ENCODE measurements around the gene MRTFB.
"Not testable (repeated sequence)": the region's sequence is repeated elsewhere in the genome, so short reads cannot be mapped to it uniquely, and the experiment has no call there.

MRTFB gene, protein sequence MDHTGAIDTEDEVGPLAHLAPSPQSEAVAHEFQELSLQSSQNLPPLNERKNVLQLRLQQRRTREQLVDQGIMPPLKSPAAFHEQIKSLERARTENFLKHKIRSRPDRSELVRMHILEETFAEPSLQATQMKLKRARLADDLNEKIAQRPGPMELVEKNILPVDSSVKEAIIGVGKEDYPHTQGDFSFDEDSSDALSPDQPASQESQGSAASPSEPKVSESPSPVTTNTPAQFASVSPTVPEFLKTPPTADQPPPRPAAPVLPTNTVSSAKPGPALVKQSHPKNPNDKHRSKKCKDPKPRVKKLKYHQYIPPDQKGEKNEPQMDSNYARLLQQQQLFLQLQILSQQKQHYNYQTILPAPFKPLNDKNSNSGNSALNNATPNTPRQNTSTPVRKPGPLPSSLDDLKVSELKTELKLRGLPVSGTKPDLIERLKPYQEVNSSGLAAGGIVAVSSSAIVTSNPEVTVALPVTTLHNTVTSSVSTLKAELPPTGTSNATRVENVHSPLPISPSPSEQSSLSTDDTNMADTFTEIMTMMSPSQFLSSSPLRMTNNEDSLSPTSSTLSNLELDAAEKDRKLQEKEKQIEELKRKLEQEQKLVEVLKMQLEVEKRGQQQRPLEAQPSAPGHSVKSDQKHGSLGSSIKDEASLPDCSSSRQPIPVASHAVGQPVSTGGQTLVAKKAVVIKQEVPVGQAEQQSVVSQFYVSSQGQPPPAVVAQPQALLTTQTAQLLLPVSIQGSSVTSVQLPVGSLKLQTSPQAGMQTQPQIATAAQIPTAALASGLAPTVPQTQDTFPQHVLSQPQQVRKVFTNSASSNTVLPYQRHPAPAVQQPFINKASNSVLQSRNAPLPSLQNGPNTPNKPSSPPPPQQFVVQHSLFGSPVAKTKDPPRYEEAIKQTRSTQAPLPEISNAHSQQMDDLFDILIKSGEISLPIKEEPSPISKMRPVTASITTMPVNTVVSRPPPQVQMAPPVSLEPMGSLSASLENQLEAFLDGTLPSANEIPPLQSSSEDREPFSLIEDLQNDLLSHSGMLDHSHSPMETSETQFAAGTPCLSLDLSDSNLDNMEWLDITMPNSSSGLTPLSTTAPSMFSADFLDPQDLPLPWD

DNA sequence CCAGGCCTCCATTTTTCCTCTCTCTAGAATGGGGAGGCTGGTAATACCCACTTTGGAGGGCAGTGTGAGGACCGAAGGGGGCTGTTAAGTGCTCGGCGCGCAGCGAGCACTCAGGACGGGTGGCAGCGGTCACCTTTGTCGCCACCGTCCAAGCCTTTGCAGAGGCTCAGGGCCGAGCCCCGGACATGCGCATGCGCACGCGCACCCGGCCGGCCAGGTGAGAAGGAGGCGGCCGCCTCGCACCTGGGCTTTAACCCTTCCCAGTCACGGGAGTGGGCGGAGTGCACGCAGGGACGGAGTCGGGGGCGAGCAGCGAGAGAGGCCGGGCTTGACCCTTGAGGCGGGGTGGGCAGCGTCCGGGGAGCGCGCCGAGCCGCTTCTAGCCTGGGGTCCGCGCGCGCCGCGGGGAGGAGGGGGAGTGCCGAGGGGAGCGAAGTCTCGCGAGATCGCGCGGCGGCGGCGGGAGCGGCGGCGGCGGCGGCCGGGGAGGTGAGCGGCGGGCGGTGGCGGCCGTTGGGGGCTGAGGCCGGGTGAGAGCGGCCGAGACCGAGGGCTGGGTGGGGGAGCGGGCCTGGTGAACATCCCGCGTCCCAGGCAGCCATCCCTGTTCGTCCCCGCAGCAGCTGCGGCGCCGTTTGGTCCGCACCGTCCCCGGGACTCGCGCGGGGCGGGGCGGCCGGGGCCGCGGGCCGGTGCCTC lies at the start of gene MRTFB:
Gene MRTFB, plus strand, starts transcription at position 443 of the 699 bp plus-strand sequence. CDS start 69,288 bp downstream, outside the sequence.
- peak in 12 of 14 donors; percentile 9 to 77 (median 44) for DNase-seq

DNA sequence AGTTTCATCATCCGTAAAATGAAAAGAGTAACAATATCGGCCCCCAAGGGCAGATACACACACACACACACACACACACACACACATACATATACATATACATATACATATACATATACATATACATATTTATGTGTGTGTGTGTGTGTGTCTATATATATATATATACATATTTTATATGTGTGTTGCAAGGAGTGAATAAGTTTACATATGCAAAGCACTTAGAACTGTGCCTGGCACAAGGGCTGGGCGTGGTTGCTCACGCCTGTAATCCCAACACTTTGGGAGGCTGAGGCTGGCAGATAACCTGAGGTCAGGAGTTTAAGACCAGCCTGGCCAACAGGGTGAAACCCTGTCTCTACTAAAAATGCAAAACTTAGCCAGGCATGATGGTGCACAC lies 47.6 kb upstream of the MRTFB start:
- DNase-seq: not testable (repeated sequence)

DNA sequence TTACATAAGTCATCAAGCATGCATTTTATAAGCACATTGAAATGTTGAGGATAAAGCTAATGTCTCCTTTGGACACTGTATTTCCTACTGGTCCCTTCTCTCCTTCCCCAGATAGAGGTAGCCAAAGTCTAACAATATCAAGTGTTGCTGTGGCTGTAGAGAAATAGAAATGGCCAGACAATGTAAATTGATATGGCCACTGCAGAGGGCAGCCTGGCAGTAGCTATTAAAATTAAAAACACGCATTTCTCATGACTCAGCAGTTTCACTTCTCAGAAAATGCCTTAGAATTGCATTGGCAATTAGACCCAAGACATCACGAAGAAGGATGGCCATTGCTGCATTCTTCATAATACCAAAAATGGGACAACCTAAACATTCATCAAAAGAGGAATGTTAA lies 46.8 kb upstream of the MRTFB start:
- DNase-seq: no peak

DNA sequence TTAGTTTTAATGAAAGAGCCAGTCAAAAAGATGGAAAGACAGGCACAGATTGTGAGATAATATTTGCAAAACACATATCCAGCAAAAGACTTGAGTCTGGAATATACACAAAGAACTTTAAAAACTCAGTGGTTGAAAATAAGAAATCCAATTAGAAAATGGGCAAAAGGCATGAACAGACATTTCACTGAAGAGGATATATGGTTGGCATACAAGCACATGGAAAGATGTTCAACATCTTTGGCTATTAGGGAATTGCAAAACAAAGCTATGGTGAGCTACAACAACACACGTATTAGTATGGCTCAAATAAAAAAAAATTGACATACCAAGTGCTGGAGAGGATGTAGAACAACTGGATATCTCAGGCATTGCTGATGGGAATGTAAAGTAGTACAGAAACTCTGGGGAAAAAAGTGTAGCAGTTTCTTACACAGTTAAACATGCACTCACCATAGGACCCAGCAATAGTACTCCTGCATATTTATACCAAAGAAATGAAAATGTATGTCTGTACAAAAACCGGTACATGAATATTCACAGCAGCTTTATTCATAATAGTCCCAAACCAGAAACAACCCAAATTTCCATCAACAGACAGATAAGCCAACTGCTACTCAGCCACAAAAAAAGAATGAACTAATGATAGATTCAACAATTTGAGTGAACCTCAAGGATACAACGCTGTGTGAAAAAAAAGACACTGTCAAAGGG lies 44.4 kb upstream of the MRTFB start:
- DNase-seq: no peak

GRCh38 chr16:14028202-14028601 lies 42.9 kb upstream of the MRTFB start:
- no peak for DNase-seq

DNA sequence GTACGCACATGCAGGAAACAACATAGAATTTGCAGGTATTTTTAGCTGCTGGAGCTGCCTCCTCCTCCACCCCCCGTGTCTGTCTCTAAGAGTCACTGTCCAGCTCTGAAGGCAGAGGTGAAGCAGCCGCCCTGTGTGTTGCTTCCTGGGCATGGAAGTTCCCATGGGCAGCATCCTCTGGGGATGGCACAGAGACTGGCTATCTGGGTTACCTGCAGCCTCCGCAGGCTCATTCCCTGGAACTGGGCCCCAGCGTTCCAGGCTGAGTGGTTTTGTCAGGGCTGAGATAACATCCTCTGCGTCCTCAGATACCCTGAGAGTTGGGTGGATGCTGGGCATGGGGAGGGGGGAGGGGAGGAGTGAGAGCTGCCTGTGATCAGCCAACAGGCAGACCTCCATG lies 41.5 kb upstream of the MRTFB start:
- DNase-seq: no peak

- no peak for DNase-seq
Measured at GRCh38 chr16:14035092-14035491, 36.0 kb upstream of the MRTFB start.

- no peak for DNase-seq
Measured at GRCh38 chr16:14036889-14037288, 34.2 kb upstream of the MRTFB start.

DNA sequence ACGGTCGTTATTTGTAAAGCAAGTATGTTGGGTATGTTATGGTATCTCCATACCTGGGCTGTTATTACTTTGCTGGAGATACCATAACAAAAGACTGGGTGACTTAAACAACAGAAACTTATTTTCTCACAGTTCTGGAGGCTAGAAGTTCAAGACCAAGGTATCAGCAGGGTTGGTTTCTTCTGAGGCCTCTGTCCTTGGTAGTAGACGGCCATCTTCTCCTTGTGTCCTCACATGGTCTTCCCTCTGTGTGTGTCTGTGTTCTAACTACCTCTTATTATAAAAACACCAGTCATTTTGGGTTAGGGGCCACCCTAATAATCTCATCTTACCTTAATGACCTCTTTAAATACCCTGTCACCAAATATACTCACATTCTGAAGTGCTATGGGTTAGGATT lies 33.2 kb upstream of the MRTFB start:
- no peak for DNase-seq

DNA sequence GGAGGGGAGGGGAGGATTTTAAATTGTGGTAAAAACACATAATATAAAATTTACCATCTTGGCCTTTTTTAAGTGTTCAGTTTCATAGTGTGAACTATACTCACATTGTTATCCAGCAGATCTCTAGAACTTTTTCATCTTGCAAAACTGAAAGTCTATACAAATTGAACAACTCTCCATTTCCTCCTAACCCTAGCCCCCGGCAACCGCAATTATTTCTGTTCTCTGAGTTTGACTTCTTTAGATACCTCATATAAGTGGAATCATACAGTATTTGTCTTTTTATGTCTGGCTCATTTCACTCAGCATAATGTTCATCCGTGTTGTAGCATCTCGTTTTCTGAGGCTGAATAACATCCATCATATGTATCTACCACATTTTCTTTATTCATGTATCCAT lies 30.0 kb upstream of the MRTFB start:
- DNase-seq: no peak

DNA sequence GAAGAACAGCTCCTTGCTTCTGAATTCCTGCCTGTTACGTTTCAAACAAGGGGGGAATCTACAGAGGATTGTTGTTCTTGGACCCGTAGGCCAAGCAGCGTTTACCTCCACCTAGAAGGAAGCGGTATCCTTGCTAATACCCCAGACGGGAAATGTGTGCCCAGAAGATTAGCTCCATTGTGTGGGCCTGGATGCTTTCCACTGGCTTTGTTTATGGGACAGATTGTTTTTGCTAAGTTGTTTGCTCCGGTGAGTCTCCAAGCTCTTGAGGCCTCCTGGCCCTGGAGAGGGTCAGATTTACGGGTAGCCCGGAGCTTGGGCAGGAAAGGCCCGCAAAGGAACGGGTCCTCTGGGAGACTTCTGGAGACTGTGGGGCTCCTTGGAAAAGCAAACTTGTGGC lies 28.4 kb upstream of the MRTFB start:
- DNase-seq: no peak

- no peak for DNase-seq
Measured at GRCh38 chr16:14043278-14043677, 27.8 kb upstream of the MRTFB start.

- no peak for DNase-seq
Measured at GRCh38 chr16:14043793-14044192, 27.3 kb upstream of the MRTFB start.

GRCh38 chr16:14047121-14047859 lies 23.8 kb upstream of the MRTFB start:
- not testable (repeated sequence) for DNase-seq

DNA sequence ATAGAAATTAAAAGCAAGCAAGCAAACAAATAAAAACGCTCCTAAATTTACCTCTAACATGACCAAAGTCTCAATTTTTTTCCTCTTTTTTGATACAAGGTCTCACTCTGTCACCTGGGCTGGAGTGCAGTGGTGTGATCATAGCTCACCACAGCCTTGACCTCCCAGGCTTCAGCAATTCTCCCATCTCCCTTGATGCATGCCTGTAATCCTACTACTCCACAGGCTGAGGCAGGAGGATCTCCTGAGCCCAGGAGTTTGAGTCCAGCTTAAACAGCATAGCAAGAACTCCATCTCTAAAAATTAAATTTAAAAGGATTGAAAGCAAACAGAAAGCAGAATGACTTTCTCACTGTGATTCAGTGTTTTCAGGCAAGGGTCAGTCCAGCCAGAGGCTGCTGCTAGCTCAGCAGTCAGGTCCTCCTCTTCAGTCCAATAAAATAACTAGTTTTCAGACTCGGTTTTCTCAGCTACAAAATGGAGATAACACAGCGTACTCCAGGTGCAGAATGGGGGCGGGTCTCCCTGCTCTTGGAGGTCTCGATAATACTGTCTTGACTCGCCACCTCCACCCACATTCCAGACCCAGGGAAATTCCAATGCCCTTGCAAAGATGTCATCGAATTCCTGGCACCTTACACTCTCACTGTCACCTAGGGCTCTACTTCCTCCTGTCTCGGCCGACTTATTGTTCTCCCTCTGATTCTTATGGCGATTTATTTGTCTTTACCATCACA lies 20.7 kb upstream of the MRTFB start:
- DNase-seq: no peak

- DNase-seq: no peak
Measured at GRCh38 chr16:14051103-14051729, 19.9 kb upstream of the MRTFB start.

- peak in 1 of 14 donors; percentile 23 for DNase-seq
Measured at GRCh38 chr16:14056970-14057369, 14.1 kb upstream of the MRTFB start.

DNA sequence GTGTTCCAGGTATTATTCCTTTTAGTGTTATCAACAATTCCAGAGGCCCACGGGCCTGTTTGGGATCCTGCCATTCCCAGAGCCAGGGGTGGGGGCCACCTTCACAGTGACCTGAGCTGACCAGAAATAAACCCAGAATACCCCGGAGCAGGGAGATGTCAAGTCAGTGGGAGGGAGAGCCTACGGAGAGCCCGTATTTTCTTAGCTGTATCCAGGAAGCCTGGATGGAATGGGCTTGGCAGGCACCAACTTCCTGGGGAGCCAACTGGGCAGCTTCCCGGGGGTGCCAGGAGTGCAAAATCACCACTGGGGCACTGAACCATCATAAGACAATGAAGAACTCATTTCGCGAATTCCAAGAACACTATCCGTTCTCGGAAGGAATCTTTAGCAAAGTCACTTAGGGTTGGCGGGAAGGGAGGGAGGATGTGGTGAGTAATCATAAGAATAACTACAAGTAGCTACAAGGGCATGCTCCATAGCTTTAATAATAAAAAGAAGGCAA lies 13.2 kb upstream of the MRTFB start:
- DNase-seq: peak in 9 of 14 donors; percentile 8 to 80 (median 31)

GRCh38 chr16:14061732-14062259 lies 9.3 kb upstream of the MRTFB start:
- no peak for DNase-seq

Data from C1 segment of cervical spinal cord (tissue), 14 donors.